Lower lobe of right lung (tissue), 2 donors: ENCODE data around the gene DIS3L2. TPM values are rescaled to one million over a fixed set of nuclear protein-coding genes. Genes with fewer than 3 reads are reported as not detected.
A peak's percentile ranks its signal among the peaks of the same experiment; 100 is the strongest.

Source experiments
- ATAC-seq, 2 donors: fragments of 200-7000 bp; cut with Tn5 transposase; one replicate each; pipeline ENCODE4 v1.9.1; 2020 to 2022; ENCODE audit warnings: mild to moderate bottlenecking in 2 of 2, moderate library complexity in 2 of 2
- DNase-seq: peaks from one replicate; pipeline ENCODE4 v3.0.0-alpha.2; 2020
- H3K27ac ChIP-seq: fragments of 200-600 bp; one replicate; pipeline ENCODE4 v1.8.0; 2022
- H3K27me3 ChIP-seq: fragments of 200-600 bp; one replicate; pipeline ENCODE4 v1.8.0; 2022; ENCODE audit warnings: low read depth
- H3K36me3 ChIP-seq: fragments of 200-600 bp; one replicate; pipeline ENCODE4 v1.8.0; 2022; ENCODE audit warnings: mild to moderate bottlenecking
- H3K4me1 ChIP-seq: fragments of 200-600 bp; one replicate; pipeline ENCODE4 v1.8.0; 2022
- H3K4me3 ChIP-seq: fragments of 200-600 bp; one replicate; pipeline ENCODE4 v1.8.0; 2022; ENCODE audit warnings: mild to moderate bottlenecking
- H3K9me3 ChIP-seq: fragments of 200-600 bp; one replicate; pipeline ENCODE4 v1.8.0; 2022
- CTCF ChIP-seq: fragments of 200-600 bp; IDR thresholded peaks from one replicate; pipeline ENCODE4 v1.8.0; 2022; ENCODE audit warnings: antibody characterized with exemption, mild to moderate bottlenecking
- intact Hi-C: fragments of 100-400 bp; cut with DNase I; formaldehyde crosslinking; loops from one replicate; pipeline ENCODE4 v1.11.0; 2022
- total RNA-seq: library from RNA; stranded (reverse); fragmentation: NEBNext Ultra II Directional; extraction: Animal tissue kit (Norgen Biotek cat#: 25700); gene quantifications from one replicate; pipeline ENCODE4 v1.2.1, GENCODE V29; 2021
- donor health status: DM: no; HTN: yes; CAD: no; lungs with severe emphysema.

Gene DIS3L2
- total RNA-seq, 1 donor from 2014 or later = 34.4 TPM

GRCh38 chr2:232275670-232276069 lies 314.2 kb downstream of the DIS3L2 start:
- Histone ChIP-seq H3K27me3 (no peaks in the 10 kb centered on the region), H3K4me1 (no peaks in the 10 kb centered on the region), H3K9me3 (no peaks in the 10 kb centered on the region), H3K36me3 (peaks cover 13% of the 10 kb centered on the region), H3K27ac (no peak overlapping the region), H3K4me3 (no peak overlapping the region)
- no peak for TF ChIP-seq CTCF
- intact Hi-C loops = no loop called here
- DNase-seq (no peak), ATAC-seq (no peak)

GRCh38 chr2:232276084-232276732 lies 314.7 kb downstream of the DIS3L2 start:
- H3K9me3 ChIP-seq = no peaks in the 10 kb centered on the region
- no peaks in the 10 kb centered on the region for H3K4me1 ChIP-seq
- DNase-seq (no peak), ATAC-seq (peak in 1 of 2 donors; percentile 13)
- intact Hi-C loops = no loop called here
- no peak overlapping the region for H3K4me3 ChIP-seq
- no peak for TF ChIP-seq CTCF
- no peak overlapping the region for H3K27ac ChIP-seq
- no peaks in the 10 kb centered on the region for H3K27me3 ChIP-seq
- H3K36me3 ChIP-seq = peaks cover 13% of the 10 kb centered on the region

GRCh38 chr2:232276733-232277313 lies 315.3 kb downstream of the DIS3L2 start:
- Histone ChIP-seq H3K4me3 (no peak overlapping the region), H3K27me3 (no peaks in the 10 kb centered on the region), H3K4me1 (no peaks in the 10 kb centered on the region), H3K36me3 (peaks cover 13% of the 10 kb centered on the region), H3K27ac (no peak overlapping the region), H3K9me3 (no peaks in the 10 kb centered on the region)
- TF ChIP-seq CTCF = no peak
- no peak for DNase-seq
- ATAC-seq = no peak
- intact Hi-C loops = no loop called here

GRCh38 chr2:232278534-232278933 lies 317.0 kb downstream of the DIS3L2 start:
- H3K36me3 ChIP-seq = peaks cover 11% of the 10 kb centered on the region
- TF ChIP-seq CTCF = no peak

GRCh38 chr2:232280341-232280740 lies 318.8 kb downstream of the DIS3L2 start:
- no peak for DNase-seq
- no peak for ATAC-seq
- no peak for TF ChIP-seq CTCF
- Histone ChIP-seq H3K9me3 (no peaks in the 10 kb centered on the region), H3K4me1 (no peaks in the 10 kb centered on the region), H3K27me3 (no peaks in the 10 kb centered on the region), H3K4me3 (no peak overlapping the region), H3K36me3 (peaks cover 5% of the 10 kb centered on the region), H3K27ac (no peak overlapping the region)
- intact Hi-C loops = no loop called here

More at GRCh38 chr2:232278534-232278933, 317.0 kb downstream of the DIS3L2 start:
- intact Hi-C loops = no loop called here
- no peak for ATAC-seq
- Histone ChIP-seq H3K27ac (no peak overlapping the region), H3K27me3 (no peaks in the 10 kb centered on the region), H3K4me3 (no peak overlapping the region), H3K9me3 (no peaks in the 10 kb centered on the region), H3K4me1 (no peaks in the 10 kb centered on the region)
- DNase-seq = no peak
